ENCODE data around the gene GET3.

GRCh38 chr19:12785431-12786031 is 48.2 kb downstream of the GET3 start:
- TF ChIP-seq GABPB1 (CRISPR knock-in tag; IDR thresholded peaks at IDR 0.05) (no peak), STAT5B (CRISPR knock-in tag; IDR thresholded peaks at IDR 0.05) (no peak), CTCF (CRISPR knock-in tag; IDR thresholded peaks at IDR 0.05) (no peak), ZNF350 (CRISPR knock-in tag; IDR thresholded peaks at IDR 0.05; ENCODE audit: borderline replicate concordance, low read depth) (no peak), POLR2A (IDR thresholded peaks at IDR 0.05; ENCODE audit: insufficient read depth in 1 of 2, low read depth in 2 of 2, low read length in 2 of 2) (no peak), JUND (CRISPR knock-in tag; IDR thresholded peaks at IDR 0.05) (no peak), ZFX (CRISPR knock-in tag; IDR thresholded peaks at IDR 0.05; ENCODE audit: low read depth) (no peak), PBX3 (CRISPR knock-in tag; IDR thresholded peaks at IDR 0.05; ENCODE audit: borderline replicate concordance) (no peak), FIP1L1 (IDR thresholded peaks at IDR 0.05; ENCODE audit: borderline replicate concordance, insufficient read depth, low read depth, low read length) (no peak), NRL (CRISPR knock-in tag; IDR thresholded peaks at IDR 0.05; ENCODE audit: borderline replicate concordance) (no peak)

Measured in HepG2 (cell line).